HG02938 (cell line): Measurements from ENCODE around the gene QRSL1.
"Not testable (repeated sequence)": the region's sequence is repeated elsewhere in the genome, so short reads cannot be mapped to it uniquely, and the experiment has no call there.

Experiments used
- ATAC-seq: cut with Tn5 transposase; IDR thresholded peaks from one replicate; pipeline ENCODE4 v1.9.1; 2021; ENCODE audit warnings: mild to moderate bottlenecking, moderate library complexity; ENCODE audit not compliant: unreplicated experiment

QRSL1 gene

DNA sequence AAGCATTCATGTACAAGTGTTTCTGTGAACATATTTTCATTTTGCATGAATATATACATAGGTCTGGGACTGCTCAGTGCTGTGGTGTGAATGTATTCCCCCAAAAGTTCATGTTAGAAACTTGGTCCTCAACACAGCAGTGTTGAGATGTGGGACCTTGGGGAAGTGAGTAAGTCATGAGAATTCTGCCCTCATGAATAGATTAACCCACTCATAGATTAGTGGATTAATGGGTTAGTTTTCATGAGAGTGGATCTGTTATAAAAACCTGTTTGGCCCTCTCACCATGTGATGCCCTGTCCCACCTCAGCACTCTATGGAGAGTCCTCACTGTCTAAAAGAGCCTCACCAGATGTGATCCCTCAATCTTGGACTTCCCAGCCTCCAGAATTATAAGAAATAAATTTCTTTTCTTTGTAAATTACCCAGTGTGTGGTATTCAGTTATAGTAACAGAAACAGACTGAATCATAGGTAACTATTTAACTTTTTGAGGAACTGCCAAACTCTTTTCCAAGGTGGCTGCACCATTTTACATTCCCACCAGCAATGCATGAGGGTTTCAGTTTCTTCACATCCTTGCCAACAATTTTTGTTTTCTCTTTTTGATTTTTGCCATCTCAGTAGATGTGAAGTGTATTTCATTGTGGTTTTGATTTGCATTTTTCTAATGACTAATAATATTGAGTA lies 45.3 kb downstream of the QRSL1 start:
- no peak for ATAC-seq

DNA sequence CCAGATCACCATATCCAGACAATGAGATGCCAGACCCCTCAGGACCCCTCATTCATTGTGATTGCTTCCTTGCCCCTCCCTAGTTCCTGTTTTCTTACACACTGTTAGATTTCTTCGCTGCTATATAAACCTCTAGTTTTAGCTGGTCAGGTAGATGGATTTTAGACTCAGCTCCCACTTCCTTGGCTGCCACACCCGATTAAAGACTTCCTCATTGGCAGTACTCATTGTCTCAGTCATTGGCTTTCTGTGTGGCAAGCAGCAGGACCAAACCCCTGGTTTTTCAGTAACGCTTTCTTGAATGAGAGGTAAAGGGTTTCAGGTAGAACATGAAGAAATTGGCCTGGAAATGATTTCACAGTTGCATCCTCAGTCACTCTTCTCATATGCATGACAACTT lies 47.9 kb downstream of the QRSL1 start:
- ATAC-seq: no peak

DNA sequence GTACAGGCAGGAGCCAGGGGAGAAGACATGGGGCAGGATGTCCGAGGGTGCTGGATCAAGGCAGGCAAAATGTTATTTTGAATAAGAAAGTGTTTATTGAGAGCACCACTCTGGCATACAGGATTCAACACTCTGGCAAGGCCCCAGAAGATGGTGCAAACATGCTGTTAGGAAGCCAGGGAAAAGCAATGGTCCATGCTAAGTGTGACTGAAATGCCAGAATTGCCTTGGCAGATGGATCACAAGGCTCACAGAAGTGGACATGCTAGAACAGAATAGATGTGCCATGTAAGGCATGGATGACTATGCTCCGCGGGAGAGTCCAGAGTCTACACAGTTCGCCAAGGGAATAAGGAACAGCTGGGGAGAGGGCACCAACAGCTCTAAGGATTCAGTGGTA lies 54.6 kb downstream of the QRSL1 start:
- ATAC-seq: no peak

DNA sequence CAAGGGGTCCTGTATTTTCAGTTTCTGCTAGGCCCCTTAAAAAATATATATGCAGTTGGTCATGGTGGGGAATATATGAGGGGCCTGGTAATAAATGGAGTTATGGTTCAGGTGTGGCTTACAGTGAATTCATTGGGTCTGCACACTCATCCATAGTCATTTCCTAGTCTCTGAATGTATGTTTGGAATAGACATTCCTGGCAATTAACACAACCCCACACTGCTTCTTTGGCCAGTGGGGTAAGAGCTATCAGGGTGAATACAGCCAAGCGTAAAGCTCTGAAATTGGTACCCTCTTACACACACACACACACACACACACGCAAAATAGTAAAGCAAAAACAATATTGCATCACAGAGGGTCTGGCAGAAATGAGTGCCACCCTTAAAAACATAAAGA lies 56.5 kb downstream of the QRSL1 start:
- no peak for ATAC-seq

DNA sequence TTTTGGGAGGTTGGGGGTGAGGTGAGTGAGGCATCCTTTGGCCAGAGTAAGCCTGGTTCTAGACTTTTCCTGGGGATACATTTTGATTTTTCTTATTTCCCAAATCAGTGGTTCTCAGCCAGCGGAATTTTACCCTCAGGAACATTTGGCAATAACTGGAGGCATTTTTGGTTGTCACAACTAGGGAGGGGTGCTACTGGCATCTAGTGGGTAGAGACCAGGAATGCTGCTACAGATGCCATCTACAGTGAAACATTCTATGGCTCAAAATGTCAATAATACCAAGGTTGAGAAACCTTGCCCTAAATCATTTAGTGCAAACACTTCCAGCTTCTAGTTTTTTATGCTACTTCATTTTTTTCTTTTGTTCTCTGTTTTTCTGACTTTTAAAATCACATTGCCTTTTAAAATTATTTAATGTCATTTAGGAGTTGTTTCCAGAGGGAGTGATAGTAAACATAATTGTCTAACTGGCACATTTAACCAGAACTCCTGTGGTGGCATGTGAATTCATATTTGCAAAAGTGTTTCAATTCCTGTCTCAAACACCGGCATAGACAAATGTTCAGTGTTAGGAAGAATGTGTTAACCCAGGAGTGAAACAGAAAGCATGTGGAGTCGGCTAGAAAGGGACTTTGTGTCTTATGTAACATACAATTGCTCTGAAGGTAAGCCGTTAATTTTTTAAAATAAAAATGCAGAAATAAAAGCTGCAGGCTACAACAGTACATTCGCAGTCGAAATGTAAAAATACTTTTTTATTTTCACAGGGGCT lies 59.0 kb downstream of the QRSL1 start:
- ATAC-seq: no peak

DNA sequence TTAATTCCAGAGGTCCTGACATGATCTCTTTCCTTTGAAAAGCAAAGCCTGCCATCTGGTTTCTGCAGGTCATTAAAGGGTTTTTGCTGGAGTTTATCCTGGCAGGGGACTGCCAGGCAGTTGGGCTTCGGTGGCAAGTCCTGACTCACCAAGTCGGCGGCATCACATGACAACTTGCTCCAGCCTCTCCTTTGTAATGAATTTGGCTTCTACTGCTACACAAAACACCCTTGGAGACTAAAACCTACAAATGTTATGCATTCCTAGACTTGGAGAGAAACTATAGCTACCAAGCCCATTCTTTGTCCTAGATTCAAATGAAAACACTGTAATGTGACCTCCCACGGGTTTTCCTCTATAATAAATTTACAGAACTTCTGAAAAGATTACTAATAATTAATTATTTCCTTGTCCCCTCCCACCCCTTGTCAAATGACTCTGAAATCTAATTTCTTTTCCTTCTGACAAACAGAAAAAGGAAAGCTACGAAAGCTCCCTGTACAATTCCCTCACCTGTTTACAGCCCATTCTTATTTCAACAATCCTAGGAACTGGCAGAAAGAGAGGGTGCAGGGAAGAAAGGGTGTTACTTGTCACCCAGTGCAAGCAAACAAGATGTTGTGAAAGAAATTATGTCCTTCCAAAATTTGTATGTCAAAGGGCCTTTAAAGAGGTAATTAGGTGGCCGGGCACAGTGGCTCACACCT lies 62.9 kb downstream of the QRSL1 start:
- no peak for ATAC-seq

DNA sequence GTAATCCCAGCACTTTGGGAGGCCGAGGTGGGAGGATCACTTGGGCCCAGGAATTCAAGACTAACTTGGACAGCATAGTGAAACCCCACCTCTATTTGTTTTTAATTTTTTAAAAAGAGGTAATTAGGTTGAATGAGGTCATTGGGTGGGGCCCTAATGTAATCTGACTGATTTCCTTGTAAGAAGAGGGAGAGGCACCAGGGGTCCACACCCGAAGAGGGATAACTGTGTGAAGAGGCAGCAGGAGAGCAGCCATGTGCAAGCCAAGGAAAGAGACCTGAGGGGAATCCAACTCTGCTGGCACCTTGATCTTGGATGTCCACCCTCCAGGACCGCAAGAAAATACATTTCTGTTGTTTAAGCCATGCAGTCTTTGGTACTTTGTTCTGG lies 63.4 kb downstream of the QRSL1 start:
- no peak for ATAC-seq

DNA sequence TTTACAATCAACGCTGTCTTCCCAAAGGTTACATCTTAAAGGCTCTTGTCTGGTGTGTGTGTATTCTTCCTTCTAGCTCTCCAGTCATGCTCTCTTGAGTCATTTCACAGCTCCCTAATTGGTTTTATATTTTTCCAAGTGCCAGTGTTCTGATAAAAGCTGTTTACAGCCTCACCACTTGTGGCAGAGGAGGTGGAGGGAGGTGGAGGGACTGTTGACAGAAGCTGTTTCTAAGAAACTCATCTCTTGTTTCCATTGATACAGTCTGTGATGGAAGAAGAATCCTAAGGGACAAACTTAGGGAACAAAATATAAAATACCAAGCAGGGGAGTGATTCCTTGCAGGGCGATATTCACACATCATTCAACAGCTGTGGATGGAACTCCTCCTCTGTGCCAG lies 64.0 kb downstream of the QRSL1 start:
- no peak for ATAC-seq

DNA sequence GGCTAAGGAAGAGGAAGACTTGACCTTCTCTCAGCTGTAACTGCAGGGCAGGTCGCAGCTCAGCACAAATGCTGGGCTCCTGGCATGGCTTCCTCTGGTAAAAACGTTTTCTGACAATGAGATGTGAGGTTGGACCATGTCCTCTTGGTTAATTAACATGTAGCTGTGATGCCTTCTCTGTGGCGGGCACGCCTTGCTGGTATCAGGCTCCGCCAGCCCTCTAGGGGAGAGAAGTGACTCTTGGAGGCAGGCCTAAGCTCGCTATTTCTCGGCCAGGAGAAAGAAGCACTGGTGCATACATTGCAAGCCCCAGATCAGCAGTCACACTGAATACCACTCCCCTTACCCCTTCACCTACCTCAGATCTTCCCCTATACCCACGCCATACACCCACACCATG lies 65.0 kb downstream of the QRSL1 start:
- ATAC-seq: no peak

DNA sequence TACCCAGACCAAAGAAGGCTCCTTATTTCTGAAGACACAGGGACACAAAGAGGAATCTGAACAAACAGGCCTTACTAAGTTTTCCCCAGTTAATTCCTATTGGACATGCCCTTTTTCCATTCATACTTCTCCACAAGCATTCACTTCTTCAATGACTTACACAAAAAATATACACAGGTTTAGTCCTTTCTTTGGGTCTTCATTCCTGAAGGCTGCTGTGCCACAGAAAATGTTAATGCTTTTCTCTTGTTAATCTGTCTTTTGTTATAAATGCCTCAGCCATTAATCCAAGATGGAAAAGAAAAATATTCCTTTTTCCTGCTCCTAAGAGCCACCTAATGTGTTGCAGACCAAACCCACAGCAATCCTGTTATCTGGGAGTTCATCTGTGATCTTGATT lies 71.2 kb downstream of the QRSL1 start:
- ATAC-seq: no peak

DNA sequence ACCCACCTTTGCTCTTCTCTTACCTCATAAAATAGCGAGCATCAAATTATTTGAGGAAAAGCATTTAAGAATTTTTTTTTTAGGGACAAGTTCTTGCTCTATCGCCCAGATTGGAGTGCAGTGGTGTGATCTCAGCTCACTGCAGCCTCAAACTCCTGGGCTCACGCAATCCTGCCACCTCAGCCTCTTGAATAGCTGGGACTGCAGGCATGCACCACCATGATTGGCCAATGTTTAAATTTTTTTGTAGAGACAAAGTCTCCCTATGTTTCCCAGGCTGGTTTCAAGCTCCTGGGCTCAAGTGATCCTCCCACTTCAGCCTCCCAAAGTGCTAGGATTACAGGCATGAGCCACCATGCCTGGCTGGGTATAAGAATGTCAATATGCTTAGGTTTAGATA lies 71.8 kb downstream of the QRSL1 start:
- not testable (repeated sequence) for ATAC-seq

DNA sequence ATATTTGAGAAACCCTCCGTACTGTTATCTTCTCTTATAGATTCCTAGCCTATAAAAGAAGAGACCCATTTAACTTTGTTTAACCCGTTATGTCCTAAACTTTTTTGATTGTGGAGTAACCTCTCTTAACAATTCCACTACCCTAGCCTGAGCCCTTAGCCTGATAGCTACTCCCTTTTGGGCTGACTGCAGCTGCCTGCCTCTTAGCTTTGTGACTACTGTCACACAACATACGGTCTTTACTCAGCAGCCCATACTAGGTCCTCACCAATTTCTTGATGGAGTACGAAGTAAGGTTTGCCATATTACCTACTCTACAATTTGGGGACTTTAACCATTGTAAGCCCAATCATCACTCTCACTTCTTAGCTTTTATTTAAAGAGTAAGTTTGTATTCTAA lies 72.7 kb downstream of the QRSL1 start:
- ATAC-seq: peak; percentile 44

DNA sequence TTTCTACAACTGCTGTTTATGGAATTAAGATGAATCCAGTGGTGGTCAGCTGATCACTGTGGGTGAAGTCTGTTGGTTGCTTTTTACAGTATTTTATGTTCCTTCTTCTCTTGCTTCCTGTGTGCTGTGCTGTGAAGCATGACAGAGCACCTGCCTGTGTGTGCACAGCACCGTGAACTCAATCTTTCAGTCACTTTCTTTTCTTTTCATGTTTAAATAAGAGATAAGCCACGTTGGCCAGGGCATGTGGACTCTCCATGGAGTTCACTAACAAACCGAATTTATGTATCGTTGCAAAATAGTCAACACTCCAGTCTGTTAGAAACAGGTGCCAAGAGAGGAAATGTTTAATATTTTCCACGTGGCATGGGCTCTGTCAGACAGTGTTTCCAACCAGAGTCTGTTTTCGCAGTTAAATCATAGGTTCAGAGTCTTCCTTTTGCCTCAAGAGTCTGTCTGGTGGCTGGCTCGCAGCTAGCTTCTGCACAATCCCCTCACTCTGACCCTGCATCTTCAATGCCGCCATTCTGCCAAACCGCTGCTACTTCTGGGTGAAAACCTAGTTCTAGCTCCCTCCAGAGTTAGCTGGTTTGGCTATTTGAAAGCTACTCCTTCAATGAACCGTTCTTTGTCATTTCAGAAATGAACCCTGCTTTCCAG lies 73.2 kb downstream of the QRSL1 start:
- peak; percentile 98 for ATAC-seq

DNA sequence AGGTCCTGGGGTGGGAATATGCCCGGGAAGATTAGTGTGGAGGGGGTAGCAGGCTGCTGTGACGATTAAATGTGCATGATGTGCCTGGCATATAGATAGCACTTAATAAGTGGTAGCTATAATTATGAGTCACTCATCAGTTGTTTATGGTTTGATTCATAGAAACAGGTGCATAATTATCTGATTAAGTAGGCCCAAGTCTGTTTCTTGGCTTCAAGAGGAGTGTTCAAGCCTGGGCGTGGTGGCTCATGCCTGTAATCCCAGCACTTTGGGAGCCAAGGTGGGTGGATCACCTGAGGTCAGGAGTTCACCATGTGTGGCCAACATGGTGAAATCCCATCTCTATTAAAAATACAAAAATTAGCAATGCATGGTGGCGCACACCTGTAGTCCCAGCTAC lies 74.9 kb downstream of the QRSL1 start:
- no peak for ATAC-seq

DNA sequence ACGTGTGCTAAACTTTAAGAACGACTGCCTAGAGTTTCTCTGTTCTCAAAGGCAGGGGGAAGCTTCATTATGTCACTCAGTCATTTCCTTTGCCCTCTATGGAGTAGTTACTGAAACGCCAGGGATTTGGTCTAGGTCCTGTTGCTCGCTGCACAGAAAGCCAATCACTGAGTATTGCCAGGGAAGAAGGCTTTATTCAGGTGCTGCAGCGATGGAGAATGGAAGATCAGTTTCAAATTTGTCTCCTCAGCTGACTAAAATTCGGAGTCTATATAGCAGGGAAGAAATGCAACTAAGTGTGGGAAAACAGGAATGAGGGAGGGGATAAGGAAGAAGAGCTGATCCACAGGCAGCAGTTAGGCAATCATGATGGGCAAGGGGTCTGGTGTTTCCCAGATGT lies 75.8 kb downstream of the QRSL1 start:
- no peak for ATAC-seq

DNA sequence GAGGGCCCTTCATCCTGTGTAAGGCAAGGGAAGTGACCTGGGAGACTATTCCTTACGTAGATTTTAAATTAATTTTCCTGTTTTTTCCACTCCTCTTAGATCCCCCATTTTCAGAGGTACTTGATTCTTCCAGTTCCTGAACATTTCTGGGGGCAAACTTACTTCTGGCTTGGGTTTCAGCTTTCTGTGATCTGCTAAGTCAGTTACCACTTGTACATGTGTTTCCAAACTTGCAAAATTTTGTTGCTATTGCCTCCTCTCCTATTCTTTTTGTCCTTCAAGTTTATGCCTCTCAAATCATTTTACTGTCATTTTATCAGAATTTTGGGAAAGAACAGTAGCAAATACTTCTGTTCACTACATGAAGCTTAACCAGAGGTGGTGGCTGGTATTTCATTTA lies 81.2 kb downstream of the QRSL1 start:
- ATAC-seq: no peak

DNA sequence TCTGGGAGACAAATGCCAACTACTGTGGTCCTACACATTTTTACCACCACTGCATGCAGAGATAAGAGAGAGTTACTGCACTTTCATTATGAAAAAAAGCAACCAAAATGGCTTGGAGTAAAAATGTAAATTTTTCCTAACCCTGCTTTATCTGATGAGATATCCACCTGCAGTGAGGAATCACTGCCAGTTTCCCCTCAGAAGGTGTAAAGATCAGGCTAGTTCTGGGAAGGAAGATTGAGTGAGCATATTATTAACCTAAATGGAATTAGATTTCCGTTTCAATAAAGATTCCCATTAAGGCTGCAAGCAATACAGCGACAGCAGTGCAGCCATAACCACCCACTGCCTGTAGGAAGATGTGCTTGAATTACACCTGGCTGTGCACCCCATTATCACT lies 84.9 kb downstream of the QRSL1 start:
- ATAC-seq: no peak

DNA sequence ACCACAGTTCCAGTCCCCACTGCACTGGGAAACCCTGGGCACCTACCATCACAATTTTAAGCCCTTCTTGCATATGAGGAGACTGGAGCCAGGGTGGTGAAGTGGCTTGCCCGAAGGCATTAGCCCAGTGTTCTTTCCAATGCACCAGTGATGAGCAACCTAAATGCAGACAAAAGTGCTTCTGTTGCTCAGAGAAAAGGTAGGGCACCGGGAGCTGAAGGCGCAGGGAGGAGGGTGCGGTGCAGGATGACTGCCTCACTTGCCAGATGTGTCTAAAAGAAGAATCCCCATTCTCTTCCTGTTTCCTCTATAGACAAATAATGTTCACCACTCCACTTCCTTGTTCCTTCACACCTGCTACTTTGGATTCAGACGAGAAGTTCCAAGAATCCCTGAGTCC lies 86.5 kb downstream of the QRSL1 start:
- ATAC-seq: no peak

DNA sequence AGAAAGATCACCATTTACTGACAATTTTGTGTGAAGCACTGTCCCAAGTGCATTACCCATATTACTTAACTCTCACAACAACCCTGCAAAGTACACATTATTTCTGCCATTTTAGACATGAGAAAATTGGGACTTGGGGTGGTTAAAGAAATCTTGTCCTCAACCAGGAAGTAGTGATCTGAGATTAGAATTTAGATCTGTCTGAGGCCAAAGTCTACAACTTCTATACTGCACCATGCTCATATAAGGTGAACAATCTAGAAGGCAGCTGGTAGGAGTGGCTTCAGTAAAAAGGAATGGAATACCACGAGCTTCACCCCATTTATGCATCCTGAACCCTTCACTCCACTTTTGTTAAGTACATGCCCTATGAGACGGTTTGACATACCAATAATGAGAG lies 87.6 kb downstream of the QRSL1 start:
- no peak for ATAC-seq
